ENCODE results near the gene POU1F1.
"Not testable (repeated sequence)": the region's sequence is repeated elsewhere in the genome, so short reads cannot be mapped to it uniquely, and the experiment has no call there.

Gene POU1F1

GRCh38 chr3:87248831-87249230 is 27.6 kb downstream of the POU1F1 start:
- DNase-seq, result no peak

GRCh38 chr3:87248231-87248630 is 28.2 kb downstream of the POU1F1 start:
- not testable (repeated sequence) for DNase-seq

GRCh38 chr3:87247430-87247773 is 29.0 kb downstream of the POU1F1 start:
- no peak for DNase-seq

- DNase-seq, result no peak
Measured at GRCh38 chr3:87246662-87247429, 29.5 kb downstream of the POU1F1 start.

GRCh38 chr3:87236093-87236492 is 40.3 kb downstream of the POU1F1 start:
- no peak for DNase-seq

GRCh38 chr3:87233805-87234204 is 42.6 kb downstream of the POU1F1 start:
- DNase-seq, result no peak

- DNase-seq, result no peak
Measured at GRCh38 chr3:87229113-87229512, 47.3 kb downstream of the POU1F1 start.

- DNase-seq, result no peak
Measured at GRCh38 chr3:87228316-87228715, 48.1 kb downstream of the POU1F1 start.

GRCh38 chr3:87227835-87228144 is 48.6 kb downstream of the POU1F1 start:
- DNase-seq, result no peak

- DNase-seq, result peak; percentile 79
Measured at GRCh38 chr3:87227104-87227834, 49.1 kb downstream of the POU1F1 start, which contains the start of gene CHMP2B. Gene CHMP2B, plus strand, starts transcription at chr3:87227309. Its CDS starts 214 bp downstream, at chr3:87227523.

- no peak for DNase-seq
Measured at GRCh38 chr3:87225659-87226058, 50.7 kb downstream of the POU1F1 start.

- no peak for DNase-seq
Measured at GRCh38 chr3:87219611-87220010, 56.8 kb downstream of the POU1F1 start.

GRCh38 chr3:87218560-87218959 is 57.8 kb downstream of the POU1F1 start:
- DNase-seq, result no peak
